DOHH2 (cell line): ENCODE measurements around the gene PRAME.
"Not testable (repeated sequence)": the region's sequence is repeated elsewhere in the genome, so short reads cannot be mapped to it uniquely, and the experiment has no call there.

Experiments
- CTCF ChIP-seq: fragments of 200-600 bp; sonication (generic); IDR thresholded peaks from one replicate; pipeline ENCODE4 v1.5.1; 2014; ENCODE audit warnings: antibody characterized with exemption, mild to moderate bottlenecking, low read depth, low read length; ENCODE audit not compliant: poor library complexity, severe bottlenecking
- EZH2phosphoT487 ChIP-seq: fragments of 200-600 bp; sonication (generic); IDR thresholded peaks from 2 replicates; pipeline ENCODE4 v1.6.1; 2017; ENCODE audit warnings: borderline replicate concordance, mild to moderate bottlenecking, antibody characterized with exemption, low read length, moderate library complexity, mixed read lengths

GRCh38 chr22:22514431-22514830 lies 44.6 kb downstream of the PRAME start:
- TF ChIP-seq CTCF, EZH2phosphoT487: not testable (repeated sequence)
